Bone marrow (tissue), 2 donors: Measurements from ENCODE around the gene C8G.

ENCODE experiments used
- DNase-seq, 2 donors: peaks; one replicate each; lab custom pipeline; 2025; lab: John Stamatoyannopoulos, UW

The C8G gene

DNA sequence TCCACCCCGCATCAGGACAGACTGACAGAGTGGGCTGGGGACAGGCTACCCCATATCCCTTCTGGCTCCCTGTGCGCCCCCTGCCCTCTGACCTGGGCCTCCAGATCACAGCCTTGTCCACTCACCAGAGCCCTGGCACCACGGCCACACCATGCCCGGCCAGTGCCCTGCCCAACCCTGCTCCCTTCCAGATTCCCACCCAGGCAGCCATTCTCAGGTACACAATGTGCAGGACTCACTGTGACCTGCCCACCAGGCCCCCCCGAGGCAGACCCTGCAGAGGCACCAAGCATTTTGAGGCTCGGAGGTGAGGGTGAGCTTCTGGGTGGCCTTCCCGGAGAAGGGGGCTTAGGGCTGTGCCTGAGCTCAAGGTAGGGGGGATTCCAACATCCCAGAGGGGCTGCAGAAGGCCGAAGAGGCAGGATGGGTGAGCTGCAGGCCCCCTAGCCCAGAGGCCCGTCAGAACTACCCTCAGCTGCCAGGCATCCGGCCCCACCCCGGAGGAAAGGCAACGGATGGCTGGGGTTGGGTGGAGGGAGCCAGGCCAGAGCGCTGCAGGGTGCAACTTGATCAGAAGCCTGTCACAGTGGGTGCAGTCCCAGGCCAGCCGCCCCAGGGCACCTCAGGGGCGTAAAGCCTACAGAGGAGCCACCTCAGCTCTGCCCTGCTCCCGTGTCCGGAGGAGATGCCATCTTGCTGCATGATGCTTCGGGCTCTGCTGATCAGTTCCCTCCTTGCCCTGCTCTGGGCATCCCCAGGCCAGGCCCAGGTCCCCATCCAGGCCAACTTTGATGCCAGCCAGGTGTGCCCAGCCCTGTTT is 37.4 kb downstream of the C8G start, which contains the start of gene LCNL1:
Gene LCNL1 (plus strand): TSS at position 762 of the 820 bp plus-strand sequence. CDS start 594 bp downstream, outside the sequence.
- no peak for DNase-seq

DNA sequence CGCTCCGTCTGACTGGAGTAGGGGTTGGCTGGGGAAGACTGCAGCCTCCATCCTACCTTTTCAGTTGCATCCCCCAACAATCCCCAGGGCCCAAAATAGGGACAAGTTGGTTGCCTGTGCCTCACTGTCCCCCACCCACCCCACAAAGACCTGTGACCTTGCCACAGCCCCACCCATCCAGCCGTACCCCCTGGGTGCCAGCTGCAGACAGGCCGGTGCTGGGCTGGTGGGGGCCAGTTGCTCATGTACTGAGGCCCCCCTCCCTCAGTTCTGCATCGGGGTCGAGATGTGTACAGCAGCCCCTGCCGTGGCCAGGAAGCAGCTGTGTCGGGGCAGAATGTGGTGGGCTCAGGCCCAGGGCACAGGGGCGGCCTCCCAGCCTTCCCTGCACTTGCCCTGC is 38.1 kb downstream of the C8G start:
- no peak for DNase-seq

DNA sequence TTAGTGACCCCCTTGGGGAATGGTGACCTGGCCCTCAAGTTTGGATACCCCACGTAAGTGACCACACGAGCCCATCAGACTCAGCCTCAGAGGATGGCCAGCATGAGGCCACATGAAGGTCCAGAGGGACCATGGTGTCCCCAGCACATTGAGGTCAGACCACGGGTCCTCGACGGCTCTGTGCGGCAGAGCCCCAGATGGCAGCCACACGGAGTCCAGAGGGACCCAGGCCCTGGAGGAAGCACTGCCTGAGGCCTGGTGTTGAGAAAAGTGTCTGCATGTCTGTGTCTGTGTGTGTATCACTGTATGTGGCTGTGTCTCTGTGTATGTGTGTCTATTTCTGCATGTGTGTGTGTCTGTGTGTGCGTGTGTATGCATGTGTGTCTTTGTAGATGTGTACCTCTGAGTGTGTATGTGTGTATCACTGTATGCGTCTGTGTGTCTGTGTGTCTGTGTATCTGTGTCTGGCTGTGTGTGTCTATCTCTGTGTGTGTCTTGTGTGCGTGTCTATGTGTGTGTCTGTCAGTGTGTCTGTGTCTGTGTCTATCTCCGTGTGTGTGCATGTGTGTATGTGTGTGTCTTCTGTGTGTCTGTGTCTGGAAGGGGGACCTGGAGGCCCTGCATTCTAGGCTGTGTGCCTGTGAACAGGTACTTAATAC is 38.7 kb downstream of the C8G start:
- DNase-seq, result no peak

DNA sequence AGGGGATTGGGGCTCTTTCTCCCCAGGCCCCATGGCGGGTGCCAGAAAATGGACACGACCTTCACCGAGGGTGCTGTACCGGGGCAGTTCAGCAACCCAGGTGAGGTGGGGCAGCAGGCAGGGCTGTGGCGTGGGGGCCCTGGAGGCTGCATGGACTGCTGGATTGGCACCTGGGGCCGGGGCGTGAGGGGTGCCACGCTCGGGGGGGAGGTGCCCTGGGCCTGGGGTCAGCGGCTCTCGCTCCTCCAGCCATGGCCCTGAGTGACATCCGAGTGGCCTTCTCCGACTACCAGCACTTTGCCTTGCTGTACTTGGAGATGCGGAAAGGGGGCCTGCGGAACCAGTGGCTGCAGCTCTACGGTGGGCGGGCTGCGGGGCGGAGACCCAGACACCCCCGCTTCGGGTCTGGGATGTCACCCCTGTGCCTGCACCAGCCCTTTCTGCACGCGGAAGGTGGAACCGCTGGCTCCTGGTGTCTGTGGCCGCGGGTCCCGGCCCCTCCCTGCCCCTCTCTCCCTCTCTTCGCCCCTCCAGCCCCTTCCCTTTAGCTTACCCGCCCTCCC is 39.5 kb downstream of the C8G start:
- DNase-seq, result no peak

DNA sequence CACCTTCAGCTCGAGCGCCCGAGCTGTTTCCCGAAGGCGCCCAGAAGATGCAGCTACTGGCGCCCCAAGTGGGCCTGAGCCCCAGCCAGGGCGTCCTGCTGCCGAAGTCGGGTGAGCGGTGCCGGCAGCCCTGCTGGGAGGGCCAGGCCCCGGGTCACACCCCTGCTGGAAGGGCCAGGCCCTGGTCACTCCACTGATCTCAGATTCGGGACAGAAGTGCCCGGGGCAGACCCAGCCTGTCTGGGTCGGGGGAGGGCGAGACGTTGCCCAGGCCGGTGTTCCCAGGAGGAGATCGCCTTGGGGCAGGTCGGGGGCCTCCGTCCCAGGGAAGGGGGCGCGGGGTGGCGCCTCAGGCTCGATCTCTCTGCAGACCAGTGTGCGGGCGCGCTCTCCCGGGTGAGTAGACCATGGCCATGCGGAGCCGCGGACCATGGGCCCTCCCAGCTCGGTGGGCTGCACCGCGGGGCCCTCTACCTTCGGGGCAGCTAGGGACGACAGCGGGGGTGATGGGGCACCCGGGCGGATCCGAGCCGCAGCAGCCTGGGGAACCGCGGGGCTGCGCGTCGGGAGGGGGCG is 40.1 kb downstream of the C8G start:
- DNase-seq, result no peak

DNA sequence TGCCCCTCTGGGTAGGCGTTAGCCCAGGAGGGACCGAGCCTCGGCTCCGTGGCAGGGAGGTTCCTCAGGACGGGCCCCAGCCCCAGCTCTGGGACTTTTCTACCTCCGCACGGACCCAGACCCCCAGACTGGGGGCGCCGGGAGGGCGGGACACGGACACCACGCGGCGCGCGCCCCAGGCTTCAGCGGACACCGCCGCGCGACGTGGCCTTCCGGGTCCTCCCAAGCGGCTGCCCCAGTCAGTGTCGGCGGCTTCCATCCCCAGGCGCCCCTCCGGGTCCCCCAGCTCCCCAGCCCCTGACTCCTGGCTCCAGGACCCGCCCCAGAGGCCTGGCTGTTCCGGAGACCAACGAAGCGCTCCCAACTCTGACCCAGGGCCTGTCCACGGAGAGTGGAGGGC is 40.8 kb downstream of the C8G start:
- DNase-seq, result no peak

DNA sequence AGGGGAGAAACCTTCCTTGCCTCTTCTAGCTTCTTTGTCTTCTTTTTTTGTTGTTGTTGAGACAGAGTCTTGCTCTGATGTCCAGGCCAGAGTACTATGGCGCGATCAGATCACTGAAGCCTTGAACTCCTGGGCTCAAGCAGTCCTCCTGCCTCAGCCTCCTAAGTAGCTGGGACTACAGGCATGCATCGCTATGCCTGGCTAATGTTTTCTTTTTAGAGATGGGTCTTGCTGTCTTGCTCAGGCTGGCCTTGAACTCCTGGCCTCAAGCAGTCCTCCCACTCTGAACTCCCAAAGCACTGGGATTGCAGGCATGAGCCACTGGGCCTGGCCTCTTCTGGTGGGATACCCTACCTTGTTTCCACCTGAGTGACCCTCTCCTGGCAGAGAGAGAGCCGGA is 43.8 kb downstream of the C8G start:
- DNase-seq, result no peak

DNA sequence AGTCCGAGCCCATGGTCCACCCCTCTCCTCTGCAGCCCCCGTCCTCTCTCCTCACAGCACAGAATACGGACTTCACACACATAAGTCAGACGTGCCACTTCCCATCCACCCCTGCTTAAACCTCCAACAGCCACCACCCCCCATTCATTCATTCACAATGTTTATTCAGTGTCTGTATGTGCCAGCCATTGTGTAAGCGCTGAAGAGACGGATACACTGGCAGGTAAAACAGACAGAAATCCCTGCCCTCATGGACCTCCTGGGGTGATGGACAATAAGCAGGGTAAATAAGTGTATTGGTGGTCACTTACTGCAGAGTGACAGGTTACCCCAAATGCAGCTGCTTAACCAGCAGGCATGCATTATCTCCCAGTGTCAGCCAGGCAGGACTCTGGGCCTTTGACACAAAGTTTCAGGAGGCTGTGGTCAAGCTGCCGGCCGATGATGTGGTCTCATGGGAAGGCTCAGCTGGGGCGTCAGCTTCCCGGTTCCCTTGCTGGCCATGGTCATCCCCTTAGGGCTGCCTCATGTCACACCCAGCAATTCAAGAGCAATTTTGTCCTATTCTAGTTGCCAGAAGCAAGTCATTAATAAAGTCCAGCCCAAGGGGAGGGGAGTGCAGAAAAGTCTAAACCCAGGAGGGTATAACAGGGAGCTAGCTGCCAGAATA is 45.3 kb downstream of the C8G start:
- no peak for DNase-seq

DNA sequence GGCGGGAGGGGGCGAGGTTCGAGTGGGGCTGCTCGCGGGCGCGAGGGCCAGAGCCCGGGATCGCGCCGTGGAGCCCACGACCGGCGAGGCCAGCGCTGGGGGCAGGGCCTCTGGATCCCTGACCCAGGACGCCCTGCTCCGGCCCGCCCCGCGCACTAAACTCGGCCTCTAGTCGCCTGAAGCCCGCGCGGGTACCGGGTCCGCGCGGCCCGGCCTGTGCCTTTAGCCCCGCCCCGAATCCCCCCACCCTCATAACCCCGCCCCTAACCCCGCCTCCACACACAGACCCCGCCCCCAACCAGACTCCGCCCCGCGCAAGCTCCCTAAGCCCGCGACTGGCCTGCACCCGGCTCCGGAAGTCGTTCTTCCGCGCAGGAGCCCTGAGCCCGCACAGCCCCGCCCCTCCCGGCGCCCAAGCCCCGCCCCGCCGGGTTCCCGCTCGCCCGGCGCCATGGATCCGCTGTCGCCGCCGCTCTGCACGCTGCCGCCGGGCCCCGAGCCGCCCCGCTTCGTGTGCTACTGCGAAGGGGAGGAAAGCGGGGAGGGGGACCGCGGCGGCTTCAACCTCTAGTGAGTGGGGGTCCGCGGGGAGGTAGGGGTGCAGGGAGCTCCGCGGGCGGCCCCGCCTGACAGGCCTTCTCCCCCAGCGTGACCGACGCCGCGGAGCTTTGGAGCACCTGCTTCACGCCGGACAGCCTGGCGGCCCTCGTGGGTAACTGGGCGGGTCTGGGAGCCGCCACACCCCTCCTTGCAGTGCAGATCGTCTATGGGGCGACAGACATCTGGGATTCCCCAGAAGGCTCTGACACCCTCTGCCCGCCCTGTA is 47.2 kb downstream of the C8G start, which contains the start of gene PAXX:
Gene PAXX (plus strand): TSS at position 430 of the 826 bp plus-strand sequence. CDS start 22 bp downstream, at position 452.
- peak; percentile 70 to 71 for DNase-seq

DNA sequence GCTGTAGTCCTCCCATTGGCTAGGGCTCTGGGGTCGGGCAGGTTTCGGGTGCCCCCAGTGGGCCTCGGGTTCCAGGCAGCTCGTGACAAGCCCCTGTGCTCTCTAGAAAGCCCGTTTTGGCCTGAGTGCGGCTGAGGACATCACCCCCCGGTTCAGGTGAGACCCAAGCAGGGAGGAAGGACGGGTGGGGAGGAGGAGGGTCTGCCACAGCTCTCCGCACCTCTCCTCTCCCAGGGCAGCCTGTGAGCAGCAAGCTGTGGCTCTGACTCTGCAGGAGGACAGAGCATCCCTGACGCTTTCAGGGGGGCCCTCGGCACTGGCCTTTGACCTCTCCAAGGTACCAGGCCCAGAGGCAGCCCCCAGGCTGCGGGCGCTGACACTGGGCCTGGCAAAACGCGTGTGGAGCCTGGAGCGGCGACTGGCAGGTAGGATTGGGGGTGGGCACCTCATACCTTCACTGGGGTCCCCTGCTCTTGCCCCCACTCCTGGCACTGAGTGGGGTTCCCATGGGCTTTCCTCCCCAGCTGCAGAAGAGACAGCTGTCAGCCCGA is 47.9 kb downstream of the C8G start:
- DNase-seq, result no peak

DNA sequence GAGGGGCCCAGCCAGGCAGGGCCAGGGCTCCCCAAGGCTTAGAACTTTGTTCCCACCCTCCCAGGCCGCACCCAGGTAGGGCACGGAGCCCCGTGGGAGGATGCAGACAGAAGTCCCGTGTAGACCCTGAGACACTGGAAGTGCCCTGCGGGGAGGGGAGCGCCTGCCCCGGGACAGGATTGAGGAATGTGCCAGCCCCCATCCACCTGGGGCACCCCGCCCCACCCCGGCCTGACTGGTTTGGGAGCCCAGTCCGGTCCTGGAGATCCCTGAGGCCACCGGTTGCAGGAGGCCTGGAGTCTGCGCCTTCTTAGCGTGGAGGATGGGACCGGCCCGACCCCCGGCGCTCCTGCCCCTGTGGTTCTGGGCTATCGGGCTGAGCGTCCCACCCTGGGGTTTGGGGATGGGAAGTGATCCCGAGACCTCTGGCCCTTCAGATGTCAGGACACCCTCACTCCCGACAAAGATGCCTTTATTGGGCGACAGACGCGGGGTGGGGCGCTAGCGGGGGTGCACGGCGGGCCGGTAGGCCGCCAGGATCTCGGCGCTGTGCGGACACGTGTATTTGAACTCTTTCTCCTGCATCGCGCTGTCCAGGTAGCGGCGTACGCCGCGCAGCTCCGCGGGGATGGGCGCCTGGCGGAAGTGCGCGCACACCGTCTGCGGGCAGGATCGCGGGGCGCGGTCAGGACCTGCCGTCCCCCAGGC is 49.3 kb downstream of the C8G start:
- DNase-seq, result no peak

DNA sequence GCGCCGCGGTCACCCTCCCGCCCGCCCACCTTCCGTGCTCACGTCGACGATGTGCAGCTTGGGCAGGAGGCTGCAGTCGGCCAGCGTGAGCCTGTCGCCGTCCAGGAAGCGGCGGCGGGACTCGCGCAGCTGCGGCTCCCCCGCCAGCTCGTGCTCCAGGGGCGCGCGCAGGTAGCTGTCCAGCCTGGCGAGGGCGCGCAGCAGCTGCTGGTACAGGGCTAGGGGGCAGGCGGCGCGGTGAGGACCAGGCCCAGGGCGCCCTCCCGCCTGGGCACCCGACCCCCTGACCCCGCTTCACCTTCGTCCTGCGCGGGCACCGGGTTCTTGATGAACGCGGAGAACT is 49.8 kb downstream of the C8G start:
- no peak for DNase-seq

DNA sequence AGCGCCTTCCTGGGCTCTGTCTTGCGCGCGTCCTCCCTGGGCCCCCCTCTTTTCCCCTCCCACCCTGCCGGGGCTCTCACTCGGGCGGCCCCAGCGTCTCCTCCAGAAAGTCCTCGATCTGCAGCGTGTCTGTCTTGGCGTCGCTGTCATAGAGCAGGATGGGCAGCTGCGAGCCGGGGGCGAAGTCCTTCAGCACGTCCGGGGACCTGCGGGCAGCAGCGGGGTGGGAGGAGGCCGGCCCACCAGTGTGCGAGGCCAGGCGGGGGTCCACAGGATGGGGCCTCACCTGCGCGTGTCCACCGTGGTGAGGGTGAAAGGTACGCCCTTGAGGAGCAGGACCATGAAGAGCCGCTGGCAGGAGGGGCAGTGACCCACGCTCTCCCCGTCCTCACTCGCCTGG is 50.3 kb downstream of the C8G start:
- DNase-seq, result no peak

DNA sequence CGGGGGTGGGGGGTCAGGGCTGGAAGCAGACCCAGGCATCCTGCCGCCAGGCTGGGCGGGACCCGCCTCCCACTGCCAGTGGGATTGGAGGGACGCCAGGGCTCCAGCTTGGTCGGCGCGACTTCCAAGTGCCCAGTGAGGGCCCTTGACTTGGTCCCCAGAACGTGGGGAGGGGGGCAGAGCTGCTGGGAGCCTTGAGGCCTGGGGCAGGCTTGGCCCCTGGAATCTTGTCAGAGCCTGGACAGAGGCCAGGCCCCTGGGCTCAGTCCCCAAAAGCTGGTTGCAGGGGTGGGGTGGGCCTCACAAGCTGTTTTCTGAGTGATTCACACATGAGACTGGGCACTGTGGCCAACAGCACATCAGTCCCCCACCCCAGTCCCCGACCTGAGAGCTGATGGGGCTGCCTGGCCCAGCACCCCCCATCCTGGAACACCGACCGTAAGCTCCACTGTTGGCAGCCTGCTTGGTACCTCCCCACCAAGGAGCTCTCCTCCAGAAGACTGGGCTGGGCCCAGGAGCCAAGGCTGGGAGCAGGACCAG is 50.8 kb downstream of the C8G start:
- no peak for DNase-seq
